ENCODE data around the gene NCAM1. TPM values are rescaled to one million over a fixed set of nuclear protein-coding genes. Genes with fewer than 3 reads are reported as not detected.

NCAM1 gene
- total and polyA plus RNA-seq, 9 of the 15 experiments (the other 6 are each of a cell fraction or from before 2014, with no cell fraction given) = 0.09 to 0.23 TPM; not detected in 7

DNA sequence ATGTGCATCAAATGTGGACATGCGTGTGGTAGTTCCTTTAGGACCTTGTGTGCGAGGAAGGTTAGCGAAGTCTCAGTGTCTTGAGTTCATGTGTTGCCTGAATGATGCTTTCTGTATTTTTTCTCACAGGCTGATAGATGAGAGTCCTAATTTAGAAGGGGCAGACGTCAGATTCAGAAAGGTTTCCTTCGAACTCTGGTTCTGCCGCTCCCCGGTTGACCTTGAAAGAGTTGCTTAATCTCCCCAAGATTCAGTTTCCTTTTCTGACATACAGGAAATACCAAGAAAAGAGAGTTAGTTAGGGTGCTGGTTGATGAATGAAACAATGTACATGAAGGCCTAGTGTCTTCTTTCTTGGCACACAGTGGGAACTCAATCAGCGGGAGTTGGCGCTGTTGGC lies 317.3 kb downstream of the NCAM1 start (continued):
- TF ChIP-seq, protein P1, sequence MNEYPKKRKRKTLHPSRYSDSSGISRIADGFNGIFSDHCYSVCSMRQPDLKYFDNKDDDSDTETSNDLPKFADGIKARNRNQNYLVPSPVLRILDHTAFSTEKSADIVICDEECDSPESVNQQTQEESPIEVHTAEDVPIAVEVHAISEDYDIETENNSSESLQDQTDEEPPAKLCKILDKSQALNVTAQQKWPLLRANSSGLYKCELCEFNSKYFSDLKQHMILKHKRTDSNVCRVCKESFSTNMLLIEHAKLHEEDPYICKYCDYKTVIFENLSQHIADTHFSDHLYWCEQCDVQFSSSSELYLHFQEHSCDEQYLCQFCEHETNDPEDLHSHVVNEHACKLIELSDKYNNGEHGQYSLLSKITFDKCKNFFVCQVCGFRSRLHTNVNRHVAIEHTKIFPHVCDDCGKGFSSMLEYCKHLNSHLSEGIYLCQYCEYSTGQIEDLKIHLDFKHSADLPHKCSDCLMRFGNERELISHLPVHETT (CRISPR knock-in tag; conservative IDR thresholded peaks at IDR 0.05 in 1 of 2, IDR thresholded peaks at IDR 0.05 in 1 of 2) = no peak

DNA sequence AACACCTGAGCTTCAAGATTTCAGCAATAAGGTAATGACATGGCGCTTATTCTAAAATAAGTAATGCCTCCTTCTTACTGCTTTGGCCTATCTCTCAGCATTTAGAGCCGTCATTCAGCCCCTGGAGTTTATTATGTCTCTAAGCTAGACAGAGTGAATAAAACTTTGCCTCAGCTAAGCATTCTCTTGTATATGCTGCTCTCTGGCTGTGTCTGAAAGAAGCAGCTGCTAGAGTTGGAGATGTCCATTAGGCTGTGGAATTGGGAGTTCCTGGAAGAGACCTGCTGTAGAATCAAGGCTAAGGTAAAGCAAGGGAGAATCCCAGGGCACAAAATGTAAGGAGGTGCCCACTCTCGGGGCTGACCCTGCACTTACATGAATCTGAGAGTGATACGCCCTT lies 317.7 kb downstream of the NCAM1 start:
- Histone ChIP-seq H3K9ac (ENCODE audit: insufficient read depth in 1 of 2, low read depth in 2 of 2, low read length in 2 of 2) (no peak overlapping the region), H3K27me3 (ENCODE audit: control insufficient read depth in 2 of 2, insufficient read depth in 2 of 2, low read length in 2 of 2) (peaks cover 24 to 37% of the 10 kb centered on the region in 2 experiments), H3K4me1 (replicated peaks in 1 of 2; ENCODE audit: control insufficient read depth in 2 of 2, insufficient read depth in 2 of 2, low read length in 2 of 2) (no peaks in the 10 kb centered on the region), H4K20me1 (replicated peaks; ENCODE audit: control insufficient read depth, insufficient read depth, low read length) (no peaks in the 10 kb centered on the region), H3K4me3 (no peak overlapping the region), H2AFZ (ENCODE audit: low read depth, low read length) (no peak overlapping the region), H3K9me1 (ENCODE audit: control insufficient read depth, insufficient read depth, low read length) (no peaks in the 10 kb centered on the region), H3K4me2 (ENCODE audit: insufficient read depth, low read length) (no peak overlapping the region), H3K9me3 (replicated peaks; ENCODE audit: control insufficient read depth, insufficient read depth, low read depth, low read length) (no peaks in the 10 kb centered on the region), H3K79me2 (ENCODE audit: control insufficient read depth, insufficient read depth, low read length) (no peaks in the 10 kb centered on the region), H3K27ac (ENCODE audit: extremely low read depth, low read depth, low read length) (no peak overlapping the region), H3K36me3 (ENCODE audit: control insufficient read depth, insufficient read depth, low read length) (no peaks in the 10 kb centered on the region)
- CTCF ChIA-PET (ENCODE audit: low intra/inter-chr PET ratio) = no interaction called here
- POLR2A ChIA-PET = no interaction called here
- intact Hi-C loops (cut with micrococcal nuclease) (no loop called here), in situ Hi-C loops (cut with MboI) (no loop called here)
- WGBS (ENCODE audit: insufficient coverage, low coverage, missing lambda C conversion rate) = 0% methylated on average over 4 of the region's 4 CpGs
- TF ChIP-seq ZNF76 (CRISPR knock-in tag; IDR thresholded peaks at IDR 0.05; ENCODE audit: borderline replicate concordance) (no peak), HNRNPH1 (optimal IDR thresholded peaks at IDR 0.05; ENCODE audit: low read depth, low read length) (no peak), ZNF551 (CRISPR knock-in tag; IDR thresholded peaks at IDR 0.05) (no peak), BMI1 (IDR thresholded peaks at IDR 0.05; ENCODE audit: low read length) (no peak), RAD21 (CRISPR knock-in tag; conservative IDR thresholded peaks at IDR 0.05 in 1 of 2, IDR thresholded peaks at IDR 0.05 in 1 of 2) (no peak), PCBP1 (IDR thresholded peaks at IDR 0.05; ENCODE audit: low read depth, low read length, poor library complexity, severe bottlenecking) (no peak)
- TF ChIP-seq, protein P2, sequence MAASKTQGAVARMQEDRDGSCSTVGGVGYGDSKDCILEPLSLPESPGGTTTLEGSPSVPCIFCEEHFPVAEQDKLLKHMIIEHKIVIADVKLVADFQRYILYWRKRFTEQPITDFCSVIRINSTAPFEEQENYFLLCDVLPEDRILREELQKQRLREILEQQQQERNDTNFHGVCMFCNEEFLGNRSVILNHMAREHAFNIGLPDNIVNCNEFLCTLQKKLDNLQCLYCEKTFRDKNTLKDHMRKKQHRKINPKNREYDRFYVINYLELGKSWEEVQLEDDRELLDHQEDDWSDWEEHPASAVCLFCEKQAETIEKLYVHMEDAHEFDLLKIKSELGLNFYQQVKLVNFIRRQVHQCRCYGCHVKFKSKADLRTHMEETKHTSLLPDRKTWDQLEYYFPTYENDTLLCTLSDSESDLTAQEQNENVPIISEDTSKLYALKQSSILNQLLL (CRISPR knock-in tag; IDR thresholded peaks at IDR 0.05; ENCODE audit: borderline replicate concordance) = no peak
- TF ChIP-seq, protein P3, sequence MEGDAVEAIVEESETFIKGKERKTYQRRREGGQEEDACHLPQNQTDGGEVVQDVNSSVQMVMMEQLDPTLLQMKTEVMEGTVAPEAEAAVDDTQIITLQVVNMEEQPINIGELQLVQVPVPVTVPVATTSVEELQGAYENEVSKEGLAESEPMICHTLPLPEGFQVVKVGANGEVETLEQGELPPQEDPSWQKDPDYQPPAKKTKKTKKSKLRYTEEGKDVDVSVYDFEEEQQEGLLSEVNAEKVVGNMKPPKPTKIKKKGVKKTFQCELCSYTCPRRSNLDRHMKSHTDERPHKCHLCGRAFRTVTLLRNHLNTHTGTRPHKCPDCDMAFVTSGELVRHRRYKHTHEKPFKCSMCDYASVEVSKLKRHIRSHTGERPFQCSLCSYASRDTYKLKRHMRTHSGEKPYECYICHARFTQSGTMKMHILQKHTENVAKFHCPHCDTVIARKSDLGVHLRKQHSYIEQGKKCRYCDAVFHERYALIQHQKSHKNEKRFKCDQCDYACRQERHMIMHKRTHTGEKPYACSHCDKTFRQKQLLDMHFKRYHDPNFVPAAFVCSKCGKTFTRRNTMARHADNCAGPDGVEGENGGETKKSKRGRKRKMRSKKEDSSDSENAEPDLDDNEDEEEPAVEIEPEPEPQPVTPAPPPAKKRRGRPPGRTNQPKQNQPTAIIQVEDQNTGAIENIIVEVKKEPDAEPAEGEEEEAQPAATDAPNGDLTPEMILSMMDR (IDR thresholded peaks at IDR 0.05 in 2 of 3, conservative IDR thresholded peaks at IDR 0.05 in 1 of 3; ENCODE audit: insufficient read depth in 2 of 3, low read depth in 1 of 3, low read length in 3 of 3) = 0 out of 6 replicates have a peak, but pooled peaks of 1 of the 3 experiments have one; percentile 2
- no peak for ATAC-seq
- no peak for FAIRE-seq
- no peak for DNase-seq (ENCODE audit: extremely low read depth in 1 of 4, low spot score in 3 of 4)
- no TSS peak for BruUV-seq (replicated peaks)

Data from K562 (cell line).